ENCODE data around the gene ATP2B3. TPM values are rescaled to one million over a fixed set of nuclear protein-coding genes. Genes with fewer than 3 reads are reported as not detected.

ATP2B3 gene
- total and polyA plus RNA-seq, 10 of the 15 experiments (the other 5 are each of a cell fraction or from before 2014, with no cell fraction given), result 0.01 TPM; not detected in 9

- TF ChIP-seq CTCF (IDR thresholded peaks at IDR 0.05 in 2 of 3, conservative IDR thresholded peaks at IDR 0.05 in 1 of 3; ENCODE audit: control insufficient read depth in 2 of 3, extremely low read depth in 1 of 3, insufficient read depth in 1 of 3, low read depth in 3 of 3, low read length in 3 of 3) (0 out of 6 replicates have a peak, but pooled peaks of 1 of the 3 experiments have one; percentile 0), BHLHE40 (IDR thresholded peaks at IDR 0.05; ENCODE audit: borderline replicate concordance in 1 of 2, low read depth in 2 of 2, low read length in 1 of 2) (peak in 1 of 2 experiments; percentile 43; a peak in 1 of 4 replicates), MXI1 (IDR thresholded peaks at IDR 0.05; ENCODE audit: low read depth, low read length) (peak; percentile 55; the same call in 1 of the 2 replicates), NKRF (conservative IDR thresholded peaks at IDR 0.05) (peak; percentile 78; the same call in 1 of the 2 replicates), TBL1XR1 (IDR thresholded peaks at IDR 0.05; ENCODE audit: low read depth, low read length) (no peak)
Measured at GRCh38 chrX:153469811-153470410, 47.5 kb upstream of the ATP2B3 start (continued).

Measured in GM12878 (cell line).